Parathyroid adenoma (tissue), 2 donors: ENCODE data around the gene C6orf132.

ENCODE experiments used
- H2AFZ ChIP-seq: fragments of 300-600 bp; sonication (generic); one replicate; pipeline ENCODE4 v1.7.0; 2017; ENCODE audit warnings: antibody characterized with exemption, mild to moderate bottlenecking
- H3K27ac ChIP-seq: fragments of 300-600 bp; sonication (generic); one replicate; pipeline ENCODE4 v1.7.0; 2017
- H3K27me3 ChIP-seq: fragments of 300-600 bp; sonication (generic); one replicate; pipeline ENCODE4 v1.7.0; 2017; ENCODE audit warnings: low read length; ENCODE audit not compliant: control insufficient read depth, insufficient read depth
- H3K36me3 ChIP-seq: fragments of 300-600 bp; sonication (generic); one replicate; pipeline ENCODE4 v1.7.0; 2017; ENCODE audit warnings: low read length; ENCODE audit not compliant: control insufficient read depth, insufficient read depth
- H3K4me1 ChIP-seq: fragments of 300-600 bp; sonication (generic); one replicate; pipeline ENCODE4 v1.7.0; 2017; ENCODE audit warnings: control low read depth
- H3K4me2 ChIP-seq: fragments of 300-600 bp; sonication (generic); one replicate; pipeline ENCODE4 v1.7.0; 2017; ENCODE audit warnings: low read length
- H3K4me3 ChIP-seq: fragments of 300-600 bp; sonication (generic); one replicate; pipeline ENCODE4 v1.7.0; 2017; ENCODE audit warnings: low read depth, low read length
- H3K79me2 ChIP-seq: fragments of 300-600 bp; sonication (generic); one replicate; pipeline ENCODE4 v1.7.0; 2017; ENCODE audit warnings: control low read depth
- H3K9ac ChIP-seq: fragments of 300-600 bp; sonication (generic); one replicate; pipeline ENCODE4 v1.7.0; 2017; ENCODE audit warnings: mild to moderate bottlenecking
- H3K9me3 ChIP-seq: fragments of 300-600 bp; sonication (generic); one replicate; pipeline ENCODE4 v1.7.0; 2017; ENCODE audit warnings: low read length; ENCODE audit not compliant: control insufficient read depth
- TF ChIP-seq, protein P1 (sequence below): fragments of 300-600 bp; sonication (generic); IDR thresholded peaks from one replicate; pipeline ENCODE4 v1.7.0; 2017; ENCODE audit warnings: antibody characterized with exemption, mild to moderate bottlenecking
- donor health status: primary hyperparathyroidism.

C6orf132 gene

DNA sequence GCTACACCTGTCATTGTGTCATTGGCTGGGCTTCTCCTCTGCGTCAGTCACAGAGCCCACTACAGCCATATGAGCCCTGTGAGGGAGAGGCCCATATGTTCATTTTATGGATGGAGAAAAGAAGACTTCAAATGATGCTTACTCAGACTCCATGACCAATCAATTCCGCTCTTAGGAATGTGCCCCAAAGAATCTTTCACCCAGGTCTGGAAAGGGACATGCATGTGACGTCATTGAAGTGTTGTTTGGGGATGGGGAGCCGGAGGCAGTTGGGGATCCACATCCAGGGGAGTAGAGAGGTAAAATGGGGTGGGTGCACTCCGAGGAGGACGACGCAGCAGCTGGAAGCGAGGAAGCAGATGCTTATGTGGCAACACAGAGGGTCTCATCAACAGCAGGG lies 9.6 kb upstream of the C6orf132 start:
- TF ChIP-seq, protein P1, sequence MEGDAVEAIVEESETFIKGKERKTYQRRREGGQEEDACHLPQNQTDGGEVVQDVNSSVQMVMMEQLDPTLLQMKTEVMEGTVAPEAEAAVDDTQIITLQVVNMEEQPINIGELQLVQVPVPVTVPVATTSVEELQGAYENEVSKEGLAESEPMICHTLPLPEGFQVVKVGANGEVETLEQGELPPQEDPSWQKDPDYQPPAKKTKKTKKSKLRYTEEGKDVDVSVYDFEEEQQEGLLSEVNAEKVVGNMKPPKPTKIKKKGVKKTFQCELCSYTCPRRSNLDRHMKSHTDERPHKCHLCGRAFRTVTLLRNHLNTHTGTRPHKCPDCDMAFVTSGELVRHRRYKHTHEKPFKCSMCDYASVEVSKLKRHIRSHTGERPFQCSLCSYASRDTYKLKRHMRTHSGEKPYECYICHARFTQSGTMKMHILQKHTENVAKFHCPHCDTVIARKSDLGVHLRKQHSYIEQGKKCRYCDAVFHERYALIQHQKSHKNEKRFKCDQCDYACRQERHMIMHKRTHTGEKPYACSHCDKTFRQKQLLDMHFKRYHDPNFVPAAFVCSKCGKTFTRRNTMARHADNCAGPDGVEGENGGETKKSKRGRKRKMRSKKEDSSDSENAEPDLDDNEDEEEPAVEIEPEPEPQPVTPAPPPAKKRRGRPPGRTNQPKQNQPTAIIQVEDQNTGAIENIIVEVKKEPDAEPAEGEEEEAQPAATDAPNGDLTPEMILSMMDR: no peak
- Histone ChIP-seq H3K4me2 (no peak overlapping the region), H3K27me3 (no peaks in the 10 kb centered on the region)

DNA sequence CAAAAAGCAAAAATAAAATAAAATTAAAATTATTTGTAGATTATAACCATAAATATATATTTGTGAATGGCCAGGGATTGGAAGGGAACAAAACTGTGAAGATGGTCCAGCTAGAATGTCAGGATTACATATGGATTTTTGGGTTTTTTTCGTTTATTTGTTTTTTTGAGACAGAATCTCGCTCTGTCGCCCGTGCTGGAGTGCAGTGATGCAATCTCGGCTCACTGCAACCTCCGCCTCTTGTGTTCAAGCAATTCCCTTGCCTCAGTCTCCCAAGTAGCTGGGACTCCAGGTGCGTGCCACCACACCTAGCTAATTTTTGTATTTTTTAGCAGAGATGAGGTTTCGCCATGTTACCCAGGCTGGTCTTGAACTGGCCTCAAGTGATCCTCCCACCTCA lies 7.8 kb upstream of the C6orf132 start:
- TF ChIP-seq, protein P1: no peak
- H3K27ac ChIP-seq: no peak overlapping the region
- H3K4me2 ChIP-seq: no peak overlapping the region
- no peaks in the 10 kb centered on the region for H3K9me3 ChIP-seq
- no peak overlapping the region for H3K9ac ChIP-seq
- no peaks in the 10 kb centered on the region for H3K27me3 ChIP-seq
- no peaks in the 10 kb centered on the region for H3K36me3 ChIP-seq
- no peak overlapping the region for H2AFZ ChIP-seq
- H3K79me2 ChIP-seq: no peaks in the 10 kb centered on the region
- H3K4me3 ChIP-seq: no peak overlapping the region
- H3K4me1 ChIP-seq: no peaks in the 10 kb centered on the region

More for the DNA sequence above, 9.6 kb upstream of the C6orf132 start:
- no peak overlapping the region for H3K9ac ChIP-seq
- no peak overlapping the region for H3K4me3 ChIP-seq
- H3K36me3 ChIP-seq: no peaks in the 10 kb centered on the region
- H2AFZ ChIP-seq: no peak overlapping the region
- no peak overlapping the region for H3K27ac ChIP-seq
- no peaks in the 10 kb centered on the region for H3K9me3 ChIP-seq
- H3K79me2 ChIP-seq: no peaks in the 10 kb centered on the region
- no peaks in the 10 kb centered on the region for H3K4me1 ChIP-seq

DNA sequence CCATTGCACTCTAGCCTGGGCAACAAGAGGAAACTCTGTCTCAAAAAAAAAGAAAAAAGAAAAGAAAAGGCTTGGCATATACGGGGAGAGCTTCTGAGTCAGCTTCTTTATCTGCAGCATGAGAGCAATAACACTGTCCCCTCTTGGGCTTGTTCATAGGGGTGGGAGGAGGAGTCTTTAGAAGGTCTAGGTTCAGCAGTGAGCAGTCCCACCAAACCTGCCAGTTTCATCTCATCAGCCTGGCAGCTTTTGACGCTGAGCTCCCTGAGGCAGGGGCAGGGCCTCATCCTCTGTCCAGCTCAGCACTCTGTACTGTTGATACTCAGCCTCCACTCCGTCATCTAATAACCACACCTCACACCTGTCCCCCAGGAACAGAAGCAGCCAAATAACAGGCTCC lies 5.6 kb upstream of the C6orf132 start:
- no peak overlapping the region for H3K27ac ChIP-seq
- H2AFZ ChIP-seq: no peak overlapping the region
- H3K9me3 ChIP-seq: no peaks in the 10 kb centered on the region
- H3K36me3 ChIP-seq: no peaks in the 10 kb centered on the region
- no peaks in the 10 kb centered on the region for H3K4me1 ChIP-seq
- no peaks in the 10 kb centered on the region for H3K27me3 ChIP-seq
- TF ChIP-seq, protein P1: no peak
- H3K9ac ChIP-seq: no peak overlapping the region
- no peak overlapping the region for H3K4me3 ChIP-seq
- no peaks in the 10 kb centered on the region for H3K79me2 ChIP-seq
- H3K4me2 ChIP-seq: no peak overlapping the region

DNA sequence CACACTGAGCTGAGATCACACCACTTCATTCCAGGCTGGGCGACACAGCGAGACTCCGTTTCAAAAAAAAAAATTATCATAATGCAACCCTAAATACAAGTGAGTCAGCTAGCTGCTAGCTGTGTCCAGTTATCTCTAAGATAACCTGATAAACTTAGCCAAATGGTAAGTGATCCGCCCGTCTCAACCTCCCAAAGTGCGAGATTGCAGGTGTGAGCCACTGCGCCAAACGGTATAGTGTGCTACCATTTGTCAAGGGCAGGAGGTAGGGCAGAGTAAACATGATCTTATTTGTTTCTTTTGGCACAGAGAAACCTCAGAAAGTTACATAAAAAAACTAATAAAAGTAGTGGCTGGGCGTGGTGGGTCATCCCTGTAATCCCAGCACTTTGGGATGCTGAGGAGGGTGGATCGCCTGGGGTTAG lies 4.7 kb upstream of the C6orf132 start:
- H3K9me3 ChIP-seq: no peaks in the 10 kb centered on the region
- no peak overlapping the region for H2AFZ ChIP-seq
- no peaks in the 10 kb centered on the region for H3K36me3 ChIP-seq
- H3K4me2 ChIP-seq: no peak overlapping the region
- H3K4me1 ChIP-seq: peaks cover 4% of the 10 kb centered on the region
- H3K79me2 ChIP-seq: no peaks in the 10 kb centered on the region
- no peak overlapping the region for H3K9ac ChIP-seq
- TF ChIP-seq, protein P1: no peak
- H3K4me3 ChIP-seq: no peak overlapping the region
- H3K27me3 ChIP-seq: no peaks in the 10 kb centered on the region
- H3K27ac ChIP-seq: no peak overlapping the region

DNA sequence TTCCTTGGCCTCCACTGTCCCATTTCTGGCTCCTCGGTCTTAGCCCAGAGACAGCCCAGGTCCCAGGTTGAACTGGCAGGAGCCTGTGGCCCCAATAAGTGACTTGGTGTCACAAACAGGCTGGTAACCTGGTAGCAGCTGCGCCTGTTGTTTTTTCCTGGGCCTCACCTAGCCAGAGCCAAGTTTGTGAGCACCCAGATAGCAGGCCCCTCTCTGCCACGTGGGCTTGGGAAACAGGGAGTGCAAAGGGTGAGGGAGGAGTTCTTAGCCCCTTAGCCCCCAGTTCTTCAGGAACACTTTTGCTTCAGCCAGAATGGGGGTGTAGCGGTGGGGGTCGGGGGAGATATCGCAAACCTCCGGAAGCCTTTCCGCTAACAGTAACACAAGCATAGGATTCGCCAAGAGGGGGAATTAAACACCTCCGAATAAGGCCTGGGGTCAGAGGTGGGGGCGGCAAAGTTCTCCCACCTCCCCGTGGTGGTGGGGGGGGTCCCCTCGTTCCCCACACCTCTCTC lies 760 bp downstream of the C6orf132 start:
- Histone ChIP-seq H3K79me2 (no peaks in the 10 kb centered on the region), H3K36me3 (no peaks in the 10 kb centered on the region), H3K9me3 (no peaks in the 10 kb centered on the region), H3K27me3 (no peaks in the 10 kb centered on the region), H2AFZ (peak overlapping the region; percentile 84), H3K4me3 (peak overlapping the region; percentile 66), H3K4me2 (peak overlapping the region; percentile 77), H3K27ac (peak overlapping the region; percentile 50), H3K9ac (no peak overlapping the region), H3K4me1 (peaks cover 21% of the 10 kb centered on the region)
- TF ChIP-seq, protein P1: no peak
